Prostate gland (tissue), 2 donors: ENCODE data around the gene PRPF18. TPM values are rescaled to one million over a fixed set of nuclear protein-coding genes. Genes with fewer than 3 reads are reported as not detected.

Experiments
- DNase-seq: peaks from one replicate; pipeline ENCODE4 v3.0.0-alpha.2; 2019; ENCODE audit warnings: low spot score
- H3K27ac ChIP-seq, 2 donors: fragments of 200-600 bp; sonication (generic); 2 replicates each; pipeline ENCODE4 v1.5.1; 2017 to 2019
- H3K27me3 ChIP-seq: fragments of 200-600 bp; sonication (generic); replicated peaks from 2 replicates; pipeline ENCODE4 v1.5.1; 2019; ENCODE audit not compliant: insufficient read depth
- H3K36me3 ChIP-seq, 2 donors: fragments of 200-600 bp; sonication (generic); 1 replicate in 1 of 2; 2 replicates in 1 of 2; pipeline versions ENCODE4 v1.5.1 to v1.8.1; 2017 to 2019
- H3K4me1 ChIP-seq: fragments of 200-600 bp; sonication (generic); replicated peaks from 2 replicates; pipeline ENCODE4 v1.5.1; 2019
- H3K4me3 ChIP-seq, 2 donors: fragments of 200-600 bp; sonication (generic); 2 replicates each; pipeline ENCODE4 v1.5.1; 2017 to 2019
- H3K9me3 ChIP-seq: fragments of 200-600 bp; sonication (generic); 2 replicates; pipeline ENCODE4 v1.5.1; 2017
- POLR2A ChIP-seq: fragments of 450-650 bp; IDR thresholded peaks from one replicate; pipeline ENCODE4 v1.6.1; 2016; ENCODE audit warnings: antibody characterized with exemption, mild to moderate bottlenecking
- POLR2AphosphoS5 ChIP-seq: sonication (generic); formaldehyde crosslinking; IDR thresholded peaks from one replicate; pipeline ENCODE4 v1.6.1; 2017; ENCODE audit warnings: antibody characterized with exemption
- WGBS: methylation state at CpG from one replicate; pipeline ENCODE4 v1.1.5; 2018; 5-methylcytosine and 5-hydroxymethylcytosine counted together
- intact Hi-C: fragments of 100-400 bp; cut with DNase I; formaldehyde crosslinking; loops from one replicate; pipeline ENCODE4 v1.14.2; 2022
- total RNA-seq, 2 donors: library from RNA; depleted of rRNA; stranded (reverse); fragments of >200 nt; gene quantifications; one replicate each; pipeline ENCODE4 v1.1.0, GENCODE V29; 2016
- TF ChIP-seq, protein P1 (sequence below), 4 experiments: fragments of 200-600 bp in 2 of 4; fragments of 450-650 bp in 2 of 4; sonication (generic) in 2 of 4; IDR thresholded peaks; 1 replicate in 3 of 4; 2 replicates in 1 of 4; pipeline ENCODE4 v1.5.1; 2016 to 2019; ENCODE audit warnings: antibody characterized with exemption in 4 of 4, mild to moderate bottlenecking in 2 of 4, moderate library complexity in 2 of 4

Gene PRPF18
- total RNA-seq, 2 donors from 2014 or later, result 23.1 to 31.1 TPM

DNA sequence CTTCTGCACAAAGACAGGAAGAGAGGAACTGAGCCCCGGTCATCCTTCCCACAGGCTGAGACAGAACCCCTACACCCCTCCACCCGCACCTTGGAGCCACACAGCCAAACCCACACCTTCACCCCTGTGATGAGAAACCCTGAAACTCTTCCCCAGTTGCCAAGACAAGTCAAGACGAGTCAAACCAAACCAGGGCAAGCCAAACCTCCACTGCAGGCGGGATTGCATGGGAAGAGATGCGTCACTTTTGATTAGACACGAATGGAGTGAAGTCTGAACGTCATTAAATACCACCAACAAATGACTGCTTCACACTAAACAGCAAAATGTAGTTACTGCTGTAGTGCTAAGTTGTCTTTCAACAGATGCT, 73.8 kb downstream of the PRPF18 start:
- Histone ChIP-seq H3K4me3 (no peak overlapping the region), H3K4me1 (no peaks in the 10 kb centered on the region), H3K9me3 (no peaks in the 10 kb centered on the region), H3K36me3 (peaks cover 4 to 8% of the 10 kb centered on the region in 2 donors), H3K27me3 (no peaks in the 10 kb centered on the region), H3K27ac (peak overlapping the region in 1 of 2 donors; percentile 42)
- TF ChIP-seq POLR2A (no peak), POLR2AphosphoS5 (no peak)
- TF ChIP-seq, protein P1, sequence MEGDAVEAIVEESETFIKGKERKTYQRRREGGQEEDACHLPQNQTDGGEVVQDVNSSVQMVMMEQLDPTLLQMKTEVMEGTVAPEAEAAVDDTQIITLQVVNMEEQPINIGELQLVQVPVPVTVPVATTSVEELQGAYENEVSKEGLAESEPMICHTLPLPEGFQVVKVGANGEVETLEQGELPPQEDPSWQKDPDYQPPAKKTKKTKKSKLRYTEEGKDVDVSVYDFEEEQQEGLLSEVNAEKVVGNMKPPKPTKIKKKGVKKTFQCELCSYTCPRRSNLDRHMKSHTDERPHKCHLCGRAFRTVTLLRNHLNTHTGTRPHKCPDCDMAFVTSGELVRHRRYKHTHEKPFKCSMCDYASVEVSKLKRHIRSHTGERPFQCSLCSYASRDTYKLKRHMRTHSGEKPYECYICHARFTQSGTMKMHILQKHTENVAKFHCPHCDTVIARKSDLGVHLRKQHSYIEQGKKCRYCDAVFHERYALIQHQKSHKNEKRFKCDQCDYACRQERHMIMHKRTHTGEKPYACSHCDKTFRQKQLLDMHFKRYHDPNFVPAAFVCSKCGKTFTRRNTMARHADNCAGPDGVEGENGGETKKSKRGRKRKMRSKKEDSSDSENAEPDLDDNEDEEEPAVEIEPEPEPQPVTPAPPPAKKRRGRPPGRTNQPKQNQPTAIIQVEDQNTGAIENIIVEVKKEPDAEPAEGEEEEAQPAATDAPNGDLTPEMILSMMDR (IDR thresholded peaks at IDR 0.05), result no peak
- intact Hi-C loops, result loop anchor here (2.0 to 10.0 kb wide), 3 partner anchors 46 to 434 kb away; no protein-coding TSS in a partner anchor
- WGBS, result 32% methylated on average over 7 of the region's 7 CpGs
- DNase-seq, result no peak

DNA sequence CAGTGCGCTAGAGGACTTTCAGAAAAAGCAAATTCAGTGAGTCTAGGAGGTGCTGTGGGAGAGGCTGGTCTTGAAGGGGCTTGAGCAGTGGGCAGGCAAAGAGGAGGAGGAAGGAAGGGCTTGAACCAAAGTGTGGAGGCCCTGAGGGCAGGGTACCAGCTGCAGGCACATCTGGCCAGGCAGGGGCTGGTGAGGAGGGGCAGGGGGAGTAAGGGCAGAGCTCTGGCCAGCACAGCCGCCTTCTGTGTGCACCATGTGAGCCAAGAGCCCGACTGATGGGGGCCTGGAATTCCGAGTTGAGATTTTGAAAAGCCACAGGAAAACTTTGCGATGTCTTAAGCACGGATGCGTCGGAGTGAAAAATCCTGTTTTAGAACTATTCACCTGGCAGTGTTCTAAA, 74.5 kb downstream of the PRPF18 start:
- WGBS, result 28% methylated on average over 8 of the region's 8 CpGs
- intact Hi-C loops, result loop anchor here (2.0 to 10.0 kb wide), 3 partner anchors 46 to 434 kb away; no protein-coding TSS in a partner anchor
- Histone ChIP-seq H3K4me3 (no peak overlapping the region), H3K4me1 (no peaks in the 10 kb centered on the region), H3K27me3 (no peaks in the 10 kb centered on the region), H3K27ac (no peak overlapping the region), H3K9me3 (no peaks in the 10 kb centered on the region), H3K36me3 (peaks cover 0 to 13% of the 10 kb centered on the region in 2 donors)
- DNase-seq, result no peak
- TF ChIP-seq POLR2AphosphoS5, result no peak
- TF ChIP-seq POLR2A, result no peak
- TF ChIP-seq, protein P1 (IDR thresholded peaks at IDR 0.05), result no peak

DNA sequence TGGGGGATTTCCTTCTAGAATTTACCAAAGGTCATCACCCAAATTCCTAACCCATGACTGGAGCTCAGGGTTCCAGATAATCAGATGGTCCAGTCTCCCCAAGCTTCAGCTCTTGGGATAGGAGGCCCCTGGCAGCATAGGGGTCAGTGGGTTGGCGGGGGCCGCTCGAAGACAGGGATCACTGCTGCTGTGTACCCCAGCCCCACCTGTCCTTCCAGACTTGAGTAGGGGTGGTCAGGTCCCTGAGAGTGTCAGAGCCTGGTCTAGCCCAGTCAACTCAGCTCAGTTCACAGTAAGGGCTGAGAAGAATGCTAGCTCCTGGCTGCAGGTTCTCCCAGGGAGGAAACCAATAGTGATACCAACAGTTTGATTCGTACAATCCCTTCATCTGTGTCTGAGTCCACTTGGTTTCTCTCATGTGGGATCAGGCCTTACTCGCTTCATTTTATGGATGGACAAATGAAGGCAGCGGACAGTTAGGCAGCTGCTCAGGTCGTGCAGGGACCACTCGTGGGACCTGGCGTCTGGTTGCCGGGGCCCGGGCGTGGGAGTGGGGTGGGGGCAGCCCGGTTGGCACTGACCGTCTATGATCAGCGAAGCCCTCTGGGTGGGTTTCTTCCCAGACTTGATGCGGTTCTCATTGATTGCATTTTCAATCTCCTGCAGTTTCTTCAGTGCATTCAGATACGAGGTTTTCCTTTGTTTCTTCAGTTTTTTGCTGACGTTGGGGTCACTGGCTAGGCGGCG, 78.9 kb downstream of the PRPF18 start:
- Histone ChIP-seq H3K9me3 (no peaks in the 10 kb centered on the region), H3K4me3 (no peak overlapping the region), H3K4me1 (no peaks in the 10 kb centered on the region), H3K36me3 (peaks cover 5 to 9% of the 10 kb centered on the region in 2 donors), H3K27me3 (no peaks in the 10 kb centered on the region), H3K27ac (no peak overlapping the region)
- intact Hi-C loops, result loop anchor here (10.0 kb wide), 1 partner anchor 429 kb away; no protein-coding TSS in a partner anchor
- DNase-seq, result no peak
- 92% methylated on average over 19 of the region's 20 CpGs for WGBS
- TF ChIP-seq, protein P1 (IDR thresholded peaks at IDR 0.05), result no peak
- TF ChIP-seq POLR2A, result no peak
- no peak for TF ChIP-seq POLR2AphosphoS5

DNA sequence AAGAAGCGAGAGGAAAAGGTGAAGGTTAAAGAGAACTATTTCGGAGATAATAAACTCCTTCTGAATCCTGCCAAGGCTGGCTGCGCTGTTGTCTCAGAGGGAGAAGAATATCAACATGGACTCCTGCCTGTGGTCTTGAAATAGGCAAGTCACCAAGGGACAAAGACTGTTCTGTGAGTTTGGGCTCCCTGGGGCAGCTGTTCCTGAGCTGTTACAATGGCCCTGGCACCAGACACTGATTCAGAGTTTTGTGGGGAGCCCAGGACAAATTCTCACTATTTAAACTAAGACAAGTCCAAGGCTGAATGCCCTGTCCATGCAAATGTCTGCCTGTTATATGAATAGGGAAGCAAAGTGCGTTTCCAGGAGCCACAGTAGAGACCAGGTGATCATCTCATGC, 81.4 kb downstream of the PRPF18 start:
- Histone ChIP-seq H3K36me3 (peaks cover 5 to 9% of the 10 kb centered on the region in 2 donors), H3K4me1 (no peaks in the 10 kb centered on the region), H3K27ac (no peak overlapping the region), H3K9me3 (no peaks in the 10 kb centered on the region), H3K27me3 (no peaks in the 10 kb centered on the region), H3K4me3 (no peak overlapping the region)
- TF ChIP-seq POLR2AphosphoS5 (no peak), POLR2A (no peak)
- TF ChIP-seq, protein P1 (IDR thresholded peaks at IDR 0.05), result no peak
- intact Hi-C loops, result loop anchor here (10.0 kb wide), 1 partner anchor 427 kb away; no protein-coding TSS in a partner anchor
- 72% methylated on average over 4 of the region's 4 CpGs for WGBS
- DNase-seq, result no peak
